H1 (cell line): ENCODE results near the gene RFLNA. TPM values are rescaled to one million over a fixed set of nuclear protein-coding genes. Genes with fewer than 3 reads are reported as not detected.

ENCODE experiments used
- CBX5 ChIP-seq: fragments of 300-800, 300-1000 bp; sonication (generic); IDR thresholded peaks from 2 replicates; pipeline ENCODE4 v1.7.1; 2016; ENCODE audit warnings: antibody characterized with exemption, low read length, low read depth
- CHD7 ChIP-seq: fragments of 300-600 bp; sonication (generic); IDR thresholded peaks from 2 replicates; pipeline ENCODE4 v1.7.1; 2012; ENCODE audit warnings: low read length, moderate library complexity, mild to moderate bottlenecking, inconsistent platforms; ENCODE audit not compliant: insufficient replicate concordance
- FOSL1 ChIP-seq: IDR thresholded peaks from 2 replicates; pipeline ENCODE4 v1.6.1; 2011; ENCODE audit warnings: mild to moderate bottlenecking, low read depth, low read length, moderate library complexity; ENCODE audit not compliant: insufficient read depth
- POLR2AphosphoS5 ChIP-seq: IDR thresholded peaks from 2 replicates; pipeline ENCODE4 v1.6.1; 2011; ENCODE audit warnings: low read depth, low read length
- RAD21 ChIP-seq, 2 experiments: IDR thresholded peaks in 1 of 2; conservative IDR thresholded peaks in 1 of 2; 2 replicates each; pipeline ENCODE4 v1.6.1; 2011; ENCODE audit warnings: low read depth in 2 of 2, low read length in 2 of 2, improper control_type of control experiment in 1 of 2, inconsistent platforms in 1 of 2, mild to moderate bottlenecking in 1 of 2, moderate library complexity in 1 of 2
- ZNF274 ChIP-seq: IDR thresholded peaks from 2 replicates; pipeline ENCODE4 v1.7.0; 2012; ENCODE audit warnings: low read length, borderline replicate concordance; ENCODE audit errors: extremely low read depth
- polyA plus RNA-seq, 7 experiments: library from polyadenylated mRNA; depleted of rRNA in 3 of 7; stranded (reverse) in 5 of 7; unstranded in 2 of 7; fragments of >200 nt in 5 of 7; fragments of 200-250 nt in 2 of 7; gene quantifications; 1 replicate in 5 of 7; 2 replicates in 1 of 7; 4 replicates in 1 of 7; pipeline versions ENCODE4 v1.2.1 to v1.2.3, GENCODE V29; 2011 to 2013; ENCODE audit warnings: missing spikeins in 2 of 7, mixed read lengths in 2 of 7
- total RNA-seq: library from RNA; stranded (reverse); fragmentation: NEBNext Ultra II Directional; extraction: Animal tissue kit (Norgen Biotek cat#: 25700); gene quantifications from 2 replicates; pipeline ENCODE4 v1.2.1, GENCODE V29; 2021

Gene RFLNA
- total and polyA plus RNA-seq, 2 of the 8 experiments (the other 6 are each of a cell fraction or from before 2014, with no cell fraction given), result 6.4 to 6.6 TPM

- TF ChIP-seq CHD7 (no peak), FOSL1 (no peak), ZNF274 (no peak), RAD21 (IDR thresholded peaks at IDR 0.05 in 1 of 2, conservative IDR thresholded peaks at IDR 0.05 in 1 of 2; ENCODE audit: low read depth in 2 of 2, low read length in 2 of 2) (no peak), CBX5 (no peak), POLR2AphosphoS5 (peak; percentile 28; the same call in 1 of the 2 replicates)
- TF ChIP-seq, all 59 proteins: peak for 1
Observed at GRCh38 chr12:124333724-124334123, 38.8 kb downstream of the RFLNA start (continued).
